ENCODE data around the gene TRAPPC2B.

- no peak for TF ChIP-seq EZH2phosphoT487 (IDR thresholded peaks at IDR 0.05; ENCODE audit: low read length)
- no peak for TF ChIP-seq CTCF (IDR thresholded peaks at IDR 0.05; ENCODE audit: low read length)
These were observed 932 bp upstream of the TRAPPC2B start for GRCh38 chr19:57362419-57362818.
